ENCODE results near the gene STK4. TPM values are rescaled to one million over a fixed set of nuclear protein-coding genes. Genes with fewer than 3 reads are reported as not detected.
"Not testable (repeated sequence)": the region's sequence is repeated elsewhere in the genome, so short reads cannot be mapped to it uniquely, and the experiment has no call there.

Gene STK4
- total and polyA plus RNA-seq, 3 donors from 2014 or later, result 24.9 to 42.7 (median 39.6) TPM

GRCh38 chr20:45060294-45060693, 94.0 kb downstream of the STK4 start:
- H3K4me3 ChIP-seq, result no peak overlapping the region
- H3K27ac ChIP-seq, result no peak overlapping the region
- no peak for DNase-seq
- TF ChIP-seq POLR2A (IDR thresholded peaks at IDR 0.05) (no peak), CTCF (IDR thresholded peaks at IDR 0.05) (no peak)
- H3K27me3 ChIP-seq, result no peaks in the 10 kb centered on the region
- 85 to 92% methylated on average over 4 of the region's 4 CpGs for WGBS, 2 donors
- intact Hi-C loops (cut with DNase I; ENCODE audit: low total_unique reads), result no loop called here
- no peaks in the 10 kb centered on the region for H3K36me3 ChIP-seq (ENCODE audit: low read depth, missing control alignments)
- no peaks in the 10 kb centered on the region for H3K4me1 ChIP-seq
- H3K9me3 ChIP-seq, result no peaks in the 10 kb centered on the region

DNA sequence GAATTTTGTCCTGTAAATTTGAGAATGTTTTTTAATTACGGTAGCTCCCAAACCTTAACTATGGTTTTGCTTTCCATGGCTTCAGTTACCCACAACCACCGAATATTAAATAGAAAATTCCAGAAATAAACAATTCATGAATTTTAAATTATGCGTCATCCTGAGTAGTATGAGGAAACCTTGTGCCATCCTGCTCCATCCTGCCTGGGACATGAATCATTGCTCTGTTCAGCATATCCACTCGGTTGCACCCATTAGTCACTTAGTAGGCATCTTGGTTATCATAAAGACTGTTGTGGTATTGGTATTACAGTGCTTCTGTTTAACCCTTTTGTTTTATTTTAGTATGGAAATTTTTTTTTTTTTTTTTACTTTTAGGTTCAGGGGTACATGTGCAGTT, 94.9 kb downstream of the STK4 start:
- intact Hi-C loops (cut with DNase I; ENCODE audit: low total_unique reads), result no loop called here
- DNase-seq, result no peak
- TF ChIP-seq CTCF (IDR thresholded peaks at IDR 0.05), result no peak
- TF ChIP-seq POLR2A (IDR thresholded peaks at IDR 0.05), result no peak
- Histone ChIP-seq H3K4me1 (no peaks in the 10 kb centered on the region), H3K4me3 (no peak overlapping the region), H3K27me3 (no peaks in the 10 kb centered on the region), H3K27ac (no peak overlapping the region), H3K9me3 (no peaks in the 10 kb centered on the region), H3K36me3 (ENCODE audit: low read depth, missing control alignments) (no peaks in the 10 kb centered on the region)
- 84 to 91% methylated on average over 4 of the region's 4 CpGs for WGBS, 2 donors

GRCh38 chr20:45063107-45063506, 96.8 kb downstream of the STK4 start:
- DNase-seq; H3K9me3 ChIP-seq; H3K36me3 ChIP-seq (ENCODE audit: low read depth, missing control alignments); H3K27ac ChIP-seq; H3K27me3 ChIP-seq; H3K4me1 ChIP-seq; H3K4me3 ChIP-seq; intact Hi-C loops (cut with DNase I; ENCODE audit: low total_unique reads): not testable (repeated sequence)
- 84 to 87% methylated on average over 2 of the region's 2 CpGs for WGBS, 2 donors

DNA sequence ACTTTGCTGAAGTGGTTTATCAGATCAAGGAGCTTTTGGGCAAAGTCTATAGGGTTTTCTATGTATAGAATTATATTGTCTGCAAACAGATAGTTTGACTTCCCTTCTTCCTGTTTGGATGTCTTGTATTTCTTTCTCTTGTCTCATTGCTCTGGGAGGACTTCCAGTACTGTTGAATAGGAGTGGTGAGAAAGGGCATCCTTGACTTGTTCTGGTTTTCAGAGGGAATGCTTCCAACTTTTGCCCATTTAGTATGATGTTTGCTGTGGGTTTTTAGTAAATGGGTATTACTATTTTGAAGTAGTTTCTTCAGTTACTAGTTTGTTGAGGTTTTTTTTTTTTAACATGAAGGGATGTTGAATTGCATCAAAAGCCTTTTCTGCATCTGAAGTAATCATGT, 98.5 kb downstream of the STK4 start:
- no peaks in the 10 kb centered on the region for H3K27me3 ChIP-seq
- H3K27ac ChIP-seq, result no peak overlapping the region
- intact Hi-C loops (cut with DNase I; ENCODE audit: low total_unique reads), result no loop called here
- no peak overlapping the region for H3K4me3 ChIP-seq
- no peaks in the 10 kb centered on the region for H3K36me3 ChIP-seq (ENCODE audit: low read depth, missing control alignments)
- TF ChIP-seq CTCF (IDR thresholded peaks at IDR 0.05) (no peak), POLR2A (IDR thresholded peaks at IDR 0.05) (no peak)
- H3K4me1 ChIP-seq, result no peaks in the 10 kb centered on the region
- no peaks in the 10 kb centered on the region for H3K9me3 ChIP-seq
- DNase-seq, result no peak

- Histone ChIP-seq H3K36me3 (ENCODE audit: low read depth, missing control alignments) (no peaks in the 10 kb centered on the region), H3K27ac (no peak overlapping the region), H3K27me3 (no peaks in the 10 kb centered on the region), H3K9me3 (no peaks in the 10 kb centered on the region), H3K4me3 (no peak overlapping the region), H3K4me1 (no peaks in the 10 kb centered on the region)
- 95 to 96% methylated on average over 7 of the region's 7 CpGs for WGBS, 2 donors
- intact Hi-C loops (cut with DNase I; ENCODE audit: low total_unique reads), result no loop called here
- TF ChIP-seq CTCF (IDR thresholded peaks at IDR 0.05), result no peak
- no peak for DNase-seq
Measured at GRCh38 chr20:45066372-45066771, 100.1 kb downstream of the STK4 start.

All from testis (tissue), 3 donors.